ENCODE measurements around the gene TSPAN18. TPM values are rescaled to one million over a fixed set of nuclear protein-coding genes. Genes with fewer than 3 reads are reported as not detected.

Gene TSPAN18
- total and polyA plus RNA-seq, 3 donors from 2014 or later, result 2.1 to 11.1 (median 5.0) TPM

- 70 to 75% methylated on average over 16 to 17 of the region's 17 CpGs for WGBS, 2 donors
- TF ChIP-seq POLR2A (IDR thresholded peaks at IDR 0.05), result no peak
- TF ChIP-seq CTCF (IDR thresholded peaks at IDR 0.05), result no peak
- H3K27me3 ChIP-seq, result no peaks in the 10 kb centered on the region
- no peak for DNase-seq
- intact Hi-C loops (cut with DNase I; ENCODE audit: low total_unique reads), result no loop called here
- H3K27ac ChIP-seq, result no peak overlapping the region
- no peak overlapping the region for H3K4me3 ChIP-seq
- H3K4me1 ChIP-seq, result peaks cover 2% of the 10 kb centered on the region
- H3K36me3 ChIP-seq (ENCODE audit: low read depth, missing control alignments), result no peaks in the 10 kb centered on the region
- no peaks in the 10 kb centered on the region for H3K9me3 ChIP-seq
Measured at GRCh38 chr11:44793350-44794090, 66.8 kb downstream of the TSPAN18 start.

- Histone ChIP-seq H3K4me1 (peaks cover 5% of the 10 kb centered on the region), H3K9me3 (no peaks in the 10 kb centered on the region), H3K27ac (no peak overlapping the region), H3K36me3 (ENCODE audit: low read depth, missing control alignments) (no peaks in the 10 kb centered on the region), H3K4me3 (no peak overlapping the region), H3K27me3 (no peaks in the 10 kb centered on the region)
- DNase-seq, result no peak
- intact Hi-C loops (cut with DNase I; ENCODE audit: low total_unique reads), result no loop called here
- WGBS, 2 donors, result 83 to 85% methylated on average over 8 of the region's 8 CpGs
- TF ChIP-seq CTCF (IDR thresholded peaks at IDR 0.05) (no peak), POLR2A (IDR thresholded peaks at IDR 0.05) (no peak)
Measured at GRCh38 chr11:44795803-44796535, 69.2 kb downstream of the TSPAN18 start.

GRCh38 chr11:44797051-44797450, 70.3 kb downstream of the TSPAN18 start:
- WGBS, 2 donors, result 94 to 95% methylated on average over 5 of the region's 5 CpGs
- intact Hi-C loops (cut with DNase I; ENCODE audit: low total_unique reads), result no loop called here

DNA sequence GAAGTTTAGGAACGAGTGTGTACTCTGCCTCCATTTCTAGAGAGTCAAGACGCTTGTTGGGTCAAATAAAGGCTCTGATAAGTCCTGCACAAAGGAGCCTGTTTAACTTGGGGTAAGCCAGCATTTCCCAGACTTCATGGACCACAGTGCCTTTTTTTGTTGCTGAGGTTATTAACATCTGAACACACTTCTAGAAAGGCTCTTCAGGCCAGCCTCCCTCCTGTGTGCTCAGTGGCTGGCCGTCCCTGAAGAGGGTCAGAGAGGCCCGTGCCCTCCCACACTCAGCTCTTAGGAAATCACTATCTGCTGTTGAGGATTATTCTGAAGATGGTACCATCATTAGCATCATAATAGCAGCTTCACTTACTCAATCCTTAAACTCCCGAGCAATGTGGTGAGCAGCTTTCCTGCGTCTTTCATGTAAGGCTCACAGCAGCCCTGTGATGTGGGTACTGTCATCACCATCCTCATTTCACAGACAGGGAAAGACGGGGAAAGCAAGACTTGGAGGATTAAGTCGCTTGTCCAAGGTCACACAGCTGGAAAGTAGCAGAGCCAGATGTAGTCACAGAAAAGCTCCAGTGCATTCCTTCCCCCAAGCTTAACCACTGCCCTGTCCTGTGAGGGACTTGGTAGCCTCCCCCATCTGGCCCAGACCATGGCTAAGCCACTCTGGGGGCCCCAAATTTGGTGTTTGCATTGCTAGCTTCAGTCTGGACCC, 71.3 kb downstream of the TSPAN18 start:
- H3K36me3 ChIP-seq (ENCODE audit: low read depth, missing control alignments), result no peaks in the 10 kb centered on the region
- H3K4me1 ChIP-seq, result peaks cover 5% of the 10 kb centered on the region
- H3K27ac ChIP-seq, result no peak overlapping the region
- H3K9me3 ChIP-seq, result no peaks in the 10 kb centered on the region
- WGBS, 2 donors, result 61 to 66% methylated on average over 8 of the region's 8 CpGs
- intact Hi-C loops (cut with DNase I; ENCODE audit: low total_unique reads), result no loop called here
- DNase-seq, result no peak
- no peaks in the 10 kb centered on the region for H3K27me3 ChIP-seq
- no peak overlapping the region for H3K4me3 ChIP-seq
- no peak for TF ChIP-seq CTCF (IDR thresholded peaks at IDR 0.05)
- no peak for TF ChIP-seq POLR2A (IDR thresholded peaks at IDR 0.05)

More at GRCh38 chr11:44797051-44797450, 70.3 kb downstream of the TSPAN18 start:
- no peak for DNase-seq
- Histone ChIP-seq H3K9me3 (no peaks in the 10 kb centered on the region), H3K4me1 (peaks cover 5% of the 10 kb centered on the region), H3K36me3 (ENCODE audit: low read depth, missing control alignments) (no peaks in the 10 kb centered on the region), H3K27me3 (no peaks in the 10 kb centered on the region), H3K27ac (no peak overlapping the region), H3K4me3 (no peak overlapping the region)
- TF ChIP-seq POLR2A (IDR thresholded peaks at IDR 0.05) (no peak), CTCF (IDR thresholded peaks at IDR 0.05) (no peak)
